SK-N-SH treated with all-trans-retinoic acid at 6 μM for 48 hours (cell line): Measurements from ENCODE around the gene SPTLC1.

Experiments used
- ATAC-seq: fragments of 200-7000 bp; cut with Tn5 transposase; 3 replicates; pipeline ENCODE4 v1.9.1; 2020; ENCODE audit warnings: mild to moderate bottlenecking, moderate library complexity
- ARNTL ChIP-seq: fragments of 450-650 bp; formaldehyde crosslinking; IDR thresholded peaks from 2 replicates; pipeline ENCODE4 v1.5.0; 2020; ENCODE audit warnings: low read depth, mild to moderate bottlenecking, moderate library complexity, borderline replicate concordance
- BACH2 ChIP-seq: fragments of 250-450 bp; sonication (Bioruptor Pico); IDR thresholded peaks from 2 replicates; pipeline ENCODE4 v1.9.0; 2021; ENCODE audit warnings: mild to moderate bottlenecking, borderline replicate concordance
- CSDC2 ChIP-seq: fragments of 250-450 bp; sonication (Bioruptor Pico); IDR thresholded peaks from 2 replicates; pipeline ENCODE4 v1.5.0; 2020; ENCODE audit warnings: mild to moderate bottlenecking, moderate library complexity
- GLIS3 ChIP-seq: fragments of 250-450 bp; sonication (Bioruptor Pico); IDR thresholded peaks from 2 replicates; pipeline ENCODE4 v1.5.0; 2020; ENCODE audit warnings: mild to moderate bottlenecking, moderate library complexity
- ISL1 ChIP-seq: fragments of 250-450 bp; sonication (Bioruptor Pico); IDR thresholded peaks from 2 replicates; pipeline ENCODE4 v2.1.2; 2022; ENCODE audit warnings: mild to moderate bottlenecking, moderate library complexity
- OSR1 ChIP-seq: fragments of 250-450 bp; sonication (Bioruptor Pico); IDR thresholded peaks from 2 replicates; pipeline ENCODE4 v1.8.0; 2022; ENCODE audit warnings: moderate library complexity, mild to moderate bottlenecking, inconsistent platforms
- PPARA ChIP-seq: fragments of 250-450 bp; sonication (Bioruptor Pico); IDR thresholded peaks from 2 replicates; pipeline ENCODE4 v1.5.0; 2020; ENCODE audit warnings: mild to moderate bottlenecking, borderline replicate concordance
- SNAI2 ChIP-seq: fragments of 250-450 bp; sonication (Bioruptor Pico); IDR thresholded peaks from 2 replicates; pipeline ENCODE4 v1.5.0; 2020; ENCODE audit warnings: mild to moderate bottlenecking, moderate library complexity
- TCF4 ChIP-seq: fragments of 250-450 bp; sonication (Bioruptor Pico); IDR thresholded peaks from 2 replicates; pipeline ENCODE4 v1.8.0; 2021; ENCODE audit warnings: mild to moderate bottlenecking, moderate library complexity, borderline replicate concordance
- TOX ChIP-seq: fragments of 250-450 bp; sonication (Bioruptor Pico); IDR thresholded peaks from 2 replicates; pipeline ENCODE4 v1.8.0; 2021; ENCODE audit warnings: mild to moderate bottlenecking, moderate library complexity, borderline replicate concordance
- ZC3H10 ChIP-seq: fragments of 250-450 bp; sonication (Bioruptor Pico); IDR thresholded peaks from 2 replicates; pipeline ENCODE4 v1.5.1; 2021; ENCODE audit warnings: mild to moderate bottlenecking, moderate library complexity
- ZFP3 ChIP-seq: fragments of 250-450 bp; sonication (Bioruptor Pico); IDR thresholded peaks from 2 replicates; pipeline ENCODE4 v1.5.0; 2020; ENCODE audit warnings: mild to moderate bottlenecking, moderate library complexity
- ZFP30 ChIP-seq: fragments of 450-650 bp; formaldehyde crosslinking; IDR thresholded peaks from 2 replicates; pipeline ENCODE4 v1.5.0; 2022; ENCODE audit warnings: mild to moderate bottlenecking, moderate library complexity
- ZNF70 ChIP-seq: fragments of 450-650 bp; formaldehyde crosslinking; IDR thresholded peaks from 2 replicates; pipeline ENCODE4 v1.5.0; 2020; ENCODE audit warnings: mild to moderate bottlenecking, moderate library complexity
- ZNF8 ChIP-seq: fragments of 450-650 bp; formaldehyde crosslinking; IDR thresholded peaks from 2 replicates; pipeline ENCODE4 v1.5.0; 2020; ENCODE audit warnings: mild to moderate bottlenecking, moderate library complexity
- TF ChIP-seq, protein P1 (sequence below): fragments of 250-450 bp; sonication (Bioruptor Pico); IDR thresholded peaks from 2 replicates; pipeline ENCODE4 v1.8.0; 2020; ENCODE audit warnings: mild to moderate bottlenecking, moderate library complexity, borderline replicate concordance
- TF ChIP-seq, protein P2 (sequence below): fragments of 250-450 bp; sonication (Bioruptor Pico); IDR thresholded peaks from 2 replicates; pipeline ENCODE4 v1.5.0; 2020; ENCODE audit warnings: mild to moderate bottlenecking, moderate library complexity
- TF ChIP-seq, protein P3 (sequence below): fragments of 250-450 bp; sonication (Bioruptor Pico); IDR thresholded peaks from 2 replicates; pipeline ENCODE4 v1.8.0; 2021; ENCODE audit warnings: low read depth, mild to moderate bottlenecking, moderate library complexity, borderline replicate concordance
- TF ChIP-seq, protein P4 (sequence below): fragments of 250-450 bp; sonication (Bioruptor Pico); IDR thresholded peaks from 2 replicates; pipeline ENCODE4 v1.5.1; 2021; ENCODE audit warnings: mild to moderate bottlenecking, moderate library complexity

Gene SPTLC1

DNA sequence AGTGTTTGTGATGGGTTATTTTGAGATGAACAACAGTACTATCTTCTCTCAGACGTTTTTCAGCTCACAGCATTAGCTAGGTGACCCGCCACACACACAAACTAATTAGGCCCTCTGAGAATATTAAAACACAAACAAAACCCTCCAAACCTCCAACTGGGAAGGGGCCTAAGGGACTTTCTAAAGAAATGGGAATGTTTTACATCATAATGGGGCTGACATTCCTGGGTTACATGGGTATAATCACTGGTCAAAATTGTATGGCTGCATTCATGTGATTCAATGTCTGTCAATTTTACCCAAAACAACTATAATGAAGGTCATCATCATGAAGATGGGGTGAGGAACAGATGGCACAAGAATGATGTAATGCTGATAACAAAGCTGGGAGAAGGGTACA lies 59.6 kb downstream of the SPTLC1 start (continued):
- TF ChIP-seq, protein P1, sequence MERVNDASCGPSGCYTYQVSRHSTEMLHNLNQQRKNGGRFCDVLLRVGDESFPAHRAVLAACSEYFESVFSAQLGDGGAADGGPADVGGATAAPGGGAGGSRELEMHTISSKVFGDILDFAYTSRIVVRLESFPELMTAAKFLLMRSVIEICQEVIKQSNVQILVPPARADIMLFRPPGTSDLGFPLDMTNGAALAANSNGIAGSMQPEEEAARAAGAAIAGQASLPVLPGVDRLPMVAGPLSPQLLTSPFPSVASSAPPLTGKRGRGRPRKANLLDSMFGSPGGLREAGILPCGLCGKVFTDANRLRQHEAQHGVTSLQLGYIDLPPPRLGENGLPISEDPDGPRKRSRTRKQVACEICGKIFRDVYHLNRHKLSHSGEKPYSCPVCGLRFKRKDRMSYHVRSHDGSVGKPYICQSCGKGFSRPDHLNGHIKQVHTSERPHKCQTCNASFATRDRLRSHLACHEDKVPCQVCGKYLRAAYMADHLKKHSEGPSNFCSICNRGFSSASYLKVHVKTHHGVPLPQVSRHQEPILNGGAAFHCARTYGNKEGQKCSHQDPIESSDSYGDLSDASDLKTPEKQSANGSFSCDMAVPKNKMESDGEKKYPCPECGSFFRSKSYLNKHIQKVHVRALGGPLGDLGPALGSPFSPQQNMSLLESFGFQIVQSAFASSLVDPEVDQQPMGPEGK, result no peak
- TF ChIP-seq ARNTL (CRISPR knock-in tag), result no peak
- TF ChIP-seq SNAI2 (CRISPR knock-in tag), result no peak

DNA sequence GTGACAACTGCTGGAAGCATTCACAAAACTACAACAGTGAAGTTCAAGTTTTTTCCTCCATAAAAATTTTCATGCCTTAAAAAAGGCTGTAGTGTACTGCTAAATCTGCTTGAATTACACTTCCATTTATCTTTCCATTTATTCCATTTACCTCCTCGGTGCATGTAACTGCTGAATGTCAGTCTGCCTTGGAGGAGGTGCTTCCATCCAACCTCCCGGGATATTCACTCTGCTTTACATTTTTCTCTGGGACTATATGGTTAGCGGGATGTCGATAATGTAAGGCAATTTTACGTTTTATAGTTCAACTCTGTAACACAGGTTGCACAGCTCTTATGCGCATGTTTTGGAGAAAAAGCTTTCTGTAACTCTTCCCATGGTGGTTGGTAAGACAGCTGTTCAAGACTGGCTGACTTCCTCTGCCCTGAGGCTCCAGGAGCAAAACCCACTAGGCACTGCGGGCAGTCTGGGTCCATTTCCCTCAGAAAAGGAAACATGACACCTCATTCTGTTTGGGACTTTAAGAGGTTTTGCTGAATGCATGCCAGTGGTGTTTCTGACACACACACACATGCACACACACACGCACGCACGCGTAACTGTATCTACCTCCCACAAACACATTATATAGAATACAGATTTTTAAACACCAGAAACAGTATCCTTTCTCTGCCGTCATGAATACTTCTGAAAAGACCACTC lies 66.1 kb downstream of the SPTLC1 start:
- TF ChIP-seq, protein P2, sequence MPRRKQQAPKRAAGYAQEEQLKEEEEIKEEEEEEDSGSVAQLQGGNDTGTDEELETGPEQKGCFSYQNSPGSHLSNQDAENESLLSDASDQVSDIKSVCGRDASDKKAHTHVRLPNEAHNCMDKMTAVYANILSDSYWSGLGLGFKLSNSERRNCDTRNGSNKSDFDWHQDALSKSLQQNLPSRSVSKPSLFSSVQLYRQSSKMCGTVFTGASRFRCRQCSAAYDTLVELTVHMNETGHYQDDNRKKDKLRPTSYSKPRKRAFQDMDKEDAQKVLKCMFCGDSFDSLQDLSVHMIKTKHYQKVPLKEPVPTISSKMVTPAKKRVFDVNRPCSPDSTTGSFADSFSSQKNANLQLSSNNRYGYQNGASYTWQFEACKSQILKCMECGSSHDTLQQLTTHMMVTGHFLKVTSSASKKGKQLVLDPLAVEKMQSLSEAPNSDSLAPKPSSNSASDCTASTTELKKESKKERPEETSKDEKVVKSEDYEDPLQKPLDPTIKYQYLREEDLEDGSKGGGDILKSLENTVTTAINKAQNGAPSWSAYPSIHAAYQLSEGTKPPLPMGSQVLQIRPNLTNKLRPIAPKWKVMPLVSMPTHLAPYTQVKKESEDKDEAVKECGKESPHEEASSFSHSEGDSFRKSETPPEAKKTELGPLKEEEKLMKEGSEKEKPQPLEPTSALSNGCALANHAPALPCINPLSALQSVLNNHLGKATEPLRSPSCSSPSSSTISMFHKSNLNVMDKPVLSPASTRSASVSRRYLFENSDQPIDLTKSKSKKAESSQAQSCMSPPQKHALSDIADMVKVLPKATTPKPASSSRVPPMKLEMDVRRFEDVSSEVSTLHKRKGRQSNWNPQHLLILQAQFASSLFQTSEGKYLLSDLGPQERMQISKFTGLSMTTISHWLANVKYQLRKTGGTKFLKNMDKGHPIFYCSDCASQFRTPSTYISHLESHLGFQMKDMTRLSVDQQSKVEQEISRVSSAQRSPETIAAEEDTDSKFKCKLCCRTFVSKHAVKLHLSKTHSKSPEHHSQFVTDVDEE (CRISPR knock-in tag), result no peak
- no peak for TF ChIP-seq TCF4 (CRISPR knock-in tag)
- TF ChIP-seq, protein P3, sequence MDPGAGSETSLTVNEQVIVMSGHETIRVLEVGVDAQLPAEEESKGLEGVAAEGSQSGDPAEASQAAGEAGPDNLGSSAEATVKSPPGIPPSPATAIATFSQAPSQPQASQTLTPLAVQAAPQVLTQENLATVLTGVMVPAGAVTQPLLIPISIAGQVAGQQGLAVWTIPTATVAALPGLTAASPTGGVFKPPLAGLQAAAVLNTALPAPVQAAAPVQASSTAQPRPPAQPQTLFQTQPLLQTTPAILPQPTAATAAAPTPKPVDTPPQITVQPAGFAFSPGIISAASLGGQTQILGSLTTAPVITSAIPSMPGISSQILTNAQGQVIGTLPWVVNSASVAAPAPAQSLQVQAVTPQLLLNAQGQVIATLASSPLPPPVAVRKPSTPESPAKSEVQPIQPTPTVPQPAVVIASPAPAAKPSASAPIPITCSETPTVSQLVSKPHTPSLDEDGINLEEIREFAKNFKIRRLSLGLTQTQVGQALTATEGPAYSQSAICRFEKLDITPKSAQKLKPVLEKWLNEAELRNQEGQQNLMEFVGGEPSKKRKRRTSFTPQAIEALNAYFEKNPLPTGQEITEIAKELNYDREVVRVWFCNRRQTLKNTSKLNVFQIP (CRISPR knock-in tag), result no peak
- TF ChIP-seq CSDC2, result no peak
- no peak for TF ChIP-seq ZNF70 (CRISPR knock-in tag)
- TF ChIP-seq TOX (CRISPR knock-in tag), result no peak
- TF ChIP-seq ARNTL (CRISPR knock-in tag), result no peak
- TF ChIP-seq BACH2 (CRISPR knock-in tag), result no peak
- no peak for TF ChIP-seq ZC3H10
- no peak for TF ChIP-seq ZFP3
- TF ChIP-seq, protein P4, sequence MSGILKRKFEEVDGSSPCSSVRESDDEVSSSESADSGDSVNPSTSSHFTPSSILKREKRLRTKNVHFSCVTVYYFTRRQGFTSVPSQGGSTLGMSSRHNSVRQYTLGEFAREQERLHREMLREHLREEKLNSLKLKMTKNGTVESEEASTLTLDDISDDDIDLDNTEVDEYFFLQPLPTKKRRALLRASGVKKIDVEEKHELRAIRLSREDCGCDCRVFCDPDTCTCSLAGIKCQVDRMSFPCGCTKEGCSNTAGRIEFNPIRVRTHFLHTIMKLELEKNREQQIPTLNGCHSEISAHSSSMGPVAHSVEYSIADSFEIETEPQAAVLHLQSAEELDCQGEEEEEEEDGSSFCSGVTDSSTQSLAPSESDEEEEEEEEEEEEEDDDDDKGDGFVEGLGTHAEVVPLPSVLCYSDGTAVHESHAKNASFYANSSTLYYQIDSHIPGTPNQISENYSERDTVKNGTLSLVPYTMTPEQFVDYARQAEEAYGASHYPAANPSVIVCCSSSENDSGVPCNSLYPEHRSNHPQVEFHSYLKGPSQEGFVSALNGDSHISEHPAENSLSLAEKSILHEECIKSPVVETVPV (CRISPR knock-in tag), result no peak
- no peak for TF ChIP-seq ISL1 (CRISPR knock-in tag)
- TF ChIP-seq, protein P1, result no peak
- TF ChIP-seq OSR1 (CRISPR knock-in tag), result no peak
- no peak for TF ChIP-seq SNAI2 (CRISPR knock-in tag)
- TF ChIP-seq ZNF8, result no peak
- TF ChIP-seq ZFP30 (CRISPR knock-in tag), result no peak
- no peak for TF ChIP-seq PPARA (CRISPR knock-in tag)
- no peak for TF ChIP-seq GLIS3 (CRISPR knock-in tag)

DNA sequence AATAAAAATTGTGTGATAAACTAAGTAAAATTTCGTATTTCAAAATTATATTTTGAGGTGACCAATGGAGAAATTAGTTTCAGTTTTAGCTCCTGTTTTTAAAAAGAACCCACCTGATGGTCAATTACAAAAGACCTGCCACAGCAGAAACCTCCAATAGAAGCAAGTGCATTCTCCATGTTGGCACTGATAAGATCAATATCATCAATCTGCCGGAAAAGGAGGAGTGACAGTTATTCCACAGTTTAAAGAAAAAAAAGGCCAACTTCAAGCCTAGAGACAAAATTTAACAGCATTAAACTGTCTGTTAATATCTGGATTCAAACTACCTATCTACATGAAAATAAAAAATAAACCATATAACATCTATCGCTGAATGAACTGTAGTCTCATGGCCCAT lies 67.7 kb downstream of the SPTLC1 start:
- ATAC-seq, result no peak
- TF ChIP-seq PPARA (CRISPR knock-in tag) (no peak), ZC3H10 (no peak), SNAI2 (CRISPR knock-in tag) (no peak), GLIS3 (CRISPR knock-in tag) (no peak)

More for the DNA sequence above, 66.1 kb downstream of the SPTLC1 start:
- ATAC-seq, result no peak
